Measurements from ENCODE around the gene HYAL3. TPM values are rescaled to one million over a fixed set of nuclear protein-coding genes. Genes with fewer than 3 reads are reported as not detected.
A peak's percentile ranks its signal among the peaks of the same experiment; 100 is the strongest.

HYAL3 gene
- total and polyA plus RNA-seq, 2 of the 13 experiments (the other 11 are each of a cell fraction or from before 2014, with no cell fraction given), result 5.5 to 10.4 TPM

DNA sequence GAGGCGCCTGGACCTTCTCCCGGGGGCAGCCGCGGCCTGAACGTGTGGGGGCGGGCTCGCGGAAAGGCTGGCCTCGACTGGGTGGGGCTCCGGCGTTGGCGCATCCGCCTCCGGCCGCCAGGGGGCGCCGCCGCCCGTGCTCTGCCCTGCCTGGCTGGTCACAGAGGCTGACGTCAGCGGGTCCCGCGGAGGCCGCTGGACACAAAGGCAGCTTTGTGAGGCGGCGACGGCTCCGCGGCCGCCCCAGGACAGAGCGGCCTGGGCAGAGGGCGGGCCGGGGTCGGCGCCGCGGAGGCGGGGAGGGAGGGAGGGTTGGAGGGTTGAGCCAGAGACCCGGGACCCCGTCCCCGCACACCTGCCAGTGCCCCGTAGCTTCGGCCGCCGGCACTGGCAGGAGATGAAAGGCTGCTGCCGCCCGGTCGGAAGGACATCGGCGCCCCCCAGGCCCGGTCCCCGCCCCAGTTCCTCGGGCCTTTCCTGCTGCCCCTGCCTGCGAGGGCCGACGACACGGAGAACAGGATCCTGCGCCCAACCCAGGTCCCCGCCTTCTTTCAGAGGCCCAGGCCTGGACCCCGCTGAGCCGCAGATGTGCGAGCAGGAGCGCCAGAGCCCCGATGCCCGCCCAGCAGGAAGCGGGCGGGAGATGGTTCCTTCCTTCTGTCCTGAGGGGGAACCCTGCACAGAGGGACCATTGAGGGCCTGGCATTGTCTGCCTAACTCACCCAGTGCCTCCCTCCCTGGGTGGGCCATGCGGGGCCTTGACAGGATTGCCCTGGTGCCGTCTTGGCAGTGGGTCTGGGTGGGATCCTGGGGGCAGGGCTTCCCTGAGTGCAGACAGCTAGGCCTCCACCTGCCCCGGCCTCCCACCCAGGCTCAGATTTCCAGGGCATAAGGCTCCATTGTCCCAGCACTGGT, 38.9 kb downstream of the HYAL3 start (continued):
- TF ChIP-seq, protein P1, sequence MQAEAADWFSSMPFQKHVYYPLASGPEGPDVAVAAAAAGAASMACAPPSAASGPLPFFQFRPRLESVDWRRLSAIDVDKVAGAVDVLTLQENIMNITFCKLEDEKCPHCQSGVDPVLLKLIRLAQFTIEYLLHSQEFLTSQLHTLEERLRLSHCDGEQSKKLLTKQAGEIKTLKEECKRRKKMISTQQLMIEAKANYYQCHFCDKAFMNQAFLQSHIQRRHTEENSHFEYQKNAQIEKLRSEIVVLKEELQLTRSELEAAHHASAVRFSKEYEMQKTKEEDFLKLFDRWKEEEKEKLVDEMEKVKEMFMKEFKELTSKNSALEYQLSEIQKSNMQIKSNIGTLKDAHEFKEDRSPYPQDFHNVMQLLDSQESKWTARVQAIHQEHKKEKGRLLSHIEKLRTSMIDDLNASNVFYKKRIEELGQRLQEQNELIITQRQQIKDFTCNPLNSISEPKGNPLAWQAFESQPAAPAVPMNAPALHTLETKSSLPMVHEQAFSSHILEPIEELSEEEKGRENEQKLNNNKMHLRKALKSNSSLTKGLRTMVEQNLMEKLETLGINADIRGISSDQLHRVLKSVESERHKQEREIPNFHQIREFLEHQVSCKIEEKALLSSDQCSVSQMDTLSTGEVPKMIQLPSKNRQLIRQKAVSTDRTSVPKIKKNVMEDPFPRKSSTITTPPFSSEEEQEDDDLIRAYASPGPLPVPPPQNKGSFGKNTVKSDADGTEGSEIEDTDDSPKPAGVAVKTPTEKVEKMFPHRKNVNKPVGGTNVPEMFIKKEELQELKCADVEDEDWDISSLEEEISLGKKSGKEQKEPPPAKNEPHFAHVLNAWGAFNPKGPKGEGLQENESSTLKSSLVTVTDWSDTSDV (CRISPR knock-in tag; IDR thresholded peaks at IDR 0.05), result peak; percentile 49; the same call in 1 of the 2 replicates
- TF ChIP-seq ZSCAN25 (CRISPR knock-in tag; IDR thresholded peaks at IDR 0.05), result peak; percentile 82; the same call in 1 of the 2 replicates
- no peak for TF ChIP-seq SP1 (IDR thresholded peaks at IDR 0.05)
- TF ChIP-seq SP1 (CRISPR knock-in tag; IDR thresholded peaks at IDR 0.05), result peak; percentile 49
- TF ChIP-seq, protein P2, sequence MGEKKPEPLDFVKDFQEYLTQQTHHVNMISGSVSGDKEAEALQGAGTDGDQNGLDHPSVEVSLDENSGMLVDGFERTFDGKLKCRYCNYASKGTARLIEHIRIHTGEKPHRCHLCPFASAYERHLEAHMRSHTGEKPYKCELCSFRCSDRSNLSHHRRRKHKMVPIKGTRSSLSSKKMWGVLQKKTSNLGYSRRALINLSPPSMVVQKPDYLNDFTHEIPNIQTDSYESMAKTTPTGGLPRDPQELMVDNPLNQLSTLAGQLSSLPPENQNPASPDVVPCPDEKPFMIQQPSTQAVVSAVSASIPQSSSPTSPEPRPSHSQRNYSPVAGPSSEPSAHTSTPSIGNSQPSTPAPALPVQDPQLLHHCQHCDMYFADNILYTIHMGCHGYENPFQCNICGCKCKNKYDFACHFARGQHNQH (CRISPR knock-in tag; IDR thresholded peaks at IDR 0.05), result peak; percentile 75; the same call in 1 of the 2 replicates
- no peak for TF ChIP-seq MAFF (IDR thresholded peaks at IDR 0.05; ENCODE audit: low read depth, low read length)
- TF ChIP-seq, protein P3, sequence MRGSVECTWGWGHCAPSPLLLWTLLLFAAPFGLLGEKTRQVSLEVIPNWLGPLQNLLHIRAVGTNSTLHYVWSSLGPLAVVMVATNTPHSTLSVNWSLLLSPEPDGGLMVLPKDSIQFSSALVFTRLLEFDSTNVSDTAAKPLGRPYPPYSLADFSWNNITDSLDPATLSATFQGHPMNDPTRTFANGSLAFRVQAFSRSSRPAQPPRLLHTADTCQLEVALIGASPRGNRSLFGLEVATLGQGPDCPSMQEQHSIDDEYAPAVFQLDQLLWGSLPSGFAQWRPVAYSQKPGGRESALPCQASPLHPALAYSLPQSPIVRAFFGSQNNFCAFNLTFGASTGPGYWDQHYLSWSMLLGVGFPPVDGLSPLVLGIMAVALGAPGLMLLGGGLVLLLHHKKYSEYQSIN (CRISPR knock-in tag; IDR thresholded peaks at IDR 0.05; ENCODE audit: borderline replicate concordance), result no peak
- TF ChIP-seq, protein P4, sequence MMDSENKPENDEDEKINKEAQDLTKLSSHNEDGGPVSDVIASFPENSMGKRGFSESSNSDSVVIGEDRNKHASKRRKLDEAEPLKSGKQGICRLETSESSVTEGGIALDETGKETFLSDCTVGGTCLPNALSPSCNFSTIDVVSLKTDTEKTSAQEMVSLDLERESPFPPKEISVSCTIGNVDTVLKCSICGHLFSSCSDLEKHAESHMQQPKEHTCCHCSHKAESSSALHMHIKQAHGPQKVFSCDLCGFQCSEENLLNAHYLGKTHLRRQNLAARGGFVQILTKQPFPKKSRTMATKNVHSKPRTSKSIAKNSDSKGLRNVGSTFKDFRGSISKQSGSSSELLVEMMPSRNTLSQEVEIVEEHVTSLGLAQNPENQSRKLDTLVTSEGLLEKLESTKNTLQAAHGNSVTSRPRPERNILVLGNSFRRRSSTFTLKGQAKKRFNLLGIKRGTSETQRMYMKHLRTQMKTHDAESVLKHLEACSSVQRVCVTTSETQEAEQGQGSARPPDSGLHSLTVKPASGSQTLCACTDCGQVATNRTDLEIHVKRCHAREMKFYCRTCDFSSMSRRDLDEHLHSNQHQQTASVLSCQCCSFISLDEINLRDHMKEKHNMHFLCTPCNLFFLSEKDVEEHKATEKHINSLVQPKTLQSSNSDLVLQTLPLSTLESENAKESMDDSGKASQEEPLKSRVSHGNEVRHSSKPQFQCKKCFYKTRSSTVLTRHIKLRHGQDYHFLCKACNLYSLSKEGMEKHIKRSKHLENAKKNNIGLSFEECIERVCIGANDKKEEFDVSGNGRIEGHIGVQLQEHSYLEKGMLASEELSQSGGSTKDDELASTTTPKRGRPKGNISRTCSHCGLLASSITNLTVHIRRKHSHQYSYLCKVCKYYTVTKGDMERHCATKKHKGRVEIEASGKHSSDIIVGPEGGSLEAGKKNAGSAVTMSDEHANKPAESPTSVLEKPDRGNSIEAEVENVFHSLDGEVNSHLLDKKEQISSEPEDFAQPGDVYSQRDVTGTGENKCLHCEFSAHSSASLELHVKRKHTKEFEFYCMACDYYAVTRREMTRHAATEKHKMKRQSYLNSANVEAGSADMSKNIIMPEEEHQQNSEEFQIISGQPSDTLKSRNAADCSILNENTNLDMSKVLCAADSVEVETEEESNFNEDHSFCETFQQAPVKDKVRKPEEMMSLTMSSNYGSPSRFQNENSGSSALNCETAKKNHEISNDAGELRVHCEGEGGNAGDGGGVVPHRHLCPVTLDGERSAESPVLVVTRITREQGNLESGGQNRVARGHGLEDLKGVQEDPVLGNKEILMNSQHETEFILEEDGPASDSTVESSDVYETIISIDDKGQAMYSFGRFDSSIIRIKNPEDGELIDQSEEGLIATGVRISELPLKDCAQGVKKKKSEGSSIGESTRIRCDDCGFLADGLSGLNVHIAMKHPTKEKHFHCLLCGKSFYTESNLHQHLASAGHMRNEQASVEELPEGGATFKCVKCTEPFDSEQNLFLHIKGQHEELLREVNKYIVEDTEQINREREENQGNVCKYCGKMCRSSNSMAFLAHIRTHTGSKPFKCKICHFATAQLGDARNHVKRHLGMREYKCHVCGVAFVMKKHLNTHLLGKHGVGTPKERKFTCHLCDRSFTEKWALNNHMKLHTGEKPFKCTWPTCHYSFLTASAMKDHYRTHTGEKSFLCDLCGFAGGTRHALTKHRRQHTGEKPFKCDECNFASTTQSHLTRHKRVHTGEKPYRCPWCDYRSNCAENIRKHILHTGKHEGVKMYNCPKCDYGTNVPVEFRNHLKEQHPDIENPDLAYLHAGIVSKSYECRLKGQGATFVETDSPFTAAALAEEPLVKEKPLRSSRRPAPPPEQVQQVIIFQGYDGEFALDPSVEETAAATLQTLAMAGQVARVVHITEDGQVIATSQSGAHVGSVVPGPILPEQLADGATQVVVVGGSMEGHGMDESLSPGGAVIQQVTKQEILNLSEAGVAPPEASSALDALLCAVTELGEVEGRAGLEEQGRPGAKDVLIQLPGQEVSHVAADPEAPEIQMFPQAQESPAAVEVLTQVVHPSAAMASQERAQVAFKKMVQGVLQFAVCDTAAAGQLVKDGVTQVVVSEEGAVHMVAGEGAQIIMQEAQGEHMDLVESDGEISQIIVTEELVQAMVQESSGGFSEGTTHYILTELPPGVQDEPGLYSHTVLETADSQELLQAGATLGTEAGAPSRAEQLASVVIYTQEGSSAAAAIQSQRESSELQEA (CRISPR knock-in tag; IDR thresholded peaks at IDR 0.05; ENCODE audit: not compliant biosample characterization), result peak; percentile 88
- TF ChIP-seq ZFP82 (CRISPR knock-in tag; IDR thresholded peaks at IDR 0.05; ENCODE audit: borderline replicate concordance), result peak; percentile 73; the same call in 1 of the 2 replicates
- 0 out of 2 replicates have a peak, but pooled peaks have one; percentile 2 for TF ChIP-seq ZNF761 (CRISPR knock-in tag; conservative IDR thresholded peaks at IDR 0.05)
- TF ChIP-seq, protein P5, sequence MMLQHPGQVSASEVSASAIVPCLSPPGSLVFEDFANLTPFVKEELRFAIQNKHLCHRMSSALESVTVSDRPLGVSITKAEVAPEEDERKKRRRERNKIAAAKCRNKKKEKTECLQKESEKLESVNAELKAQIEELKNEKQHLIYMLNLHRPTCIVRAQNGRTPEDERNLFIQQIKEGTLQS (CRISPR knock-in tag; IDR thresholded peaks at IDR 0.05), result peak; percentile 95
- peak; percentile 34; the same call in 1 of the 2 replicates for TF ChIP-seq ZMYM2 (CRISPR knock-in tag; IDR thresholded peaks at IDR 0.05)
